Fibroblast of skin of right biceps (primary cell): ENCODE data around the gene HS6ST3.
"Not testable (repeated sequence)": the region's sequence is repeated elsewhere in the genome, so short reads cannot be mapped to it uniquely, and the experiment has no call there.

Source experiments
- DNase-seq: peaks from one replicate; pipeline ENCODE4 v3.0.0-alpha.2; 2013

Gene HS6ST3

GRCh38 chr13:96749825-96750224 is 659.9 kb downstream of the HS6ST3 start:
- no peak for DNase-seq

GRCh38 chr13:96751089-96751488 is 661.2 kb downstream of the HS6ST3 start:
- DNase-seq: no peak

GRCh38 chr13:96762876-96763275 is 673.0 kb downstream of the HS6ST3 start:
- peak; percentile 40 for DNase-seq

- no peak for DNase-seq
These were observed 676.4 kb downstream of the HS6ST3 start for GRCh38 chr13:96766306-96766705.

- DNase-seq: peak; percentile 44
These were observed 678.6 kb downstream of the HS6ST3 start for GRCh38 chr13:96768524-96768923.

GRCh38 chr13:96769874-96770273 is 680.0 kb downstream of the HS6ST3 start:
- no peak for DNase-seq

- peak; percentile 40 for DNase-seq
These were observed 681.8 kb downstream of the HS6ST3 start for GRCh38 chr13:96771486-96772367.

GRCh38 chr13:96772426-96772825 is 682.5 kb downstream of the HS6ST3 start:
- no peak for DNase-seq

- DNase-seq: not testable (repeated sequence)
These were observed 688.4 kb downstream of the HS6ST3 start for GRCh38 chr13:96778302-96778701.

GRCh38 chr13:96779691-96780090 is 689.8 kb downstream of the HS6ST3 start:
- no peak for DNase-seq

- peak; percentile 16 for DNase-seq
These were observed 690.2 kb downstream of the HS6ST3 start for GRCh38 chr13:96780105-96780504.

GRCh38 chr13:96781141-96781540 is 691.2 kb downstream of the HS6ST3 start:
- DNase-seq: no peak

- no peak for DNase-seq
These were observed 692.3 kb downstream of the HS6ST3 start for GRCh38 chr13:96782186-96782585.

GRCh38 chr13:96783057-96783456 is 693.1 kb downstream of the HS6ST3 start:
- DNase-seq: no peak

GRCh38 chr13:96783511-96783910 is 693.6 kb downstream of the HS6ST3 start:
- DNase-seq: peak; percentile 33

- DNase-seq: no peak
These were observed 696.1 kb downstream of the HS6ST3 start for GRCh38 chr13:96785986-96786385.

- DNase-seq: no peak
These were observed 702.3 kb downstream of the HS6ST3 start for GRCh38 chr13:96792188-96792587.

GRCh38 chr13:96792736-96793403 is 703.0 kb downstream of the HS6ST3 start:
- DNase-seq: peak; percentile 9

- DNase-seq: no peak
These were observed 703.5 kb downstream of the HS6ST3 start for GRCh38 chr13:96793404-96793755.

- DNase-seq: no peak
These were observed 704.8 kb downstream of the HS6ST3 start for GRCh38 chr13:96794669-96795068.

- DNase-seq: no peak
These were observed 705.8 kb downstream of the HS6ST3 start for GRCh38 chr13:96795670-96796069.

- DNase-seq: no peak
These were observed 706.3 kb downstream of the HS6ST3 start for GRCh38 chr13:96796091-96796633.

GRCh38 chr13:96797136-96797535 is 707.2 kb downstream of the HS6ST3 start:
- no peak for DNase-seq
